GM23338 (cell line): ENCODE measurements around the gene EMCN. TPM values are rescaled to one million over a fixed set of nuclear protein-coding genes. Genes with fewer than 3 reads are reported as not detected.

Experiments
- ATAC-seq: fragments of 200-7000 bp; cut with Tn5 transposase; 3 replicates; pipeline ENCODE4 v1.9.1; 2020
- DNase-seq: peaks from one replicate; pipeline ENCODE4 v3.0.0-alpha.2; 2015; ENCODE audit warnings: low spot score
- H2AFZ ChIP-seq: fragments of 200-600 bp; sonication (generic); 2 replicates; pipeline ENCODE4 v1.8.0; 2016; ENCODE audit warnings: antibody characterized with exemption, mild to moderate bottlenecking, moderate library complexity
- H3F3A ChIP-seq: fragments of 200-600 bp; sonication (generic); replicated peaks from 2 replicates; pipeline ENCODE4 v1.8.0; 2017; ENCODE audit warnings: antibody characterized with exemption, mixed run types, low read depth
- H3K27ac ChIP-seq: fragments of 200-600 bp; sonication (generic); 2 replicates; pipeline ENCODE4 v1.6.1; 2016; ENCODE audit warnings: low read depth
- H3K27me3 ChIP-seq: fragments of 200-600 bp; sonication (generic); 2 replicates; pipeline ENCODE4 v1.8.0; 2016; ENCODE audit warnings: mild to moderate bottlenecking, mixed run types, moderate library complexity; ENCODE audit not compliant: insufficient read depth
- H3K36me3 ChIP-seq: fragments of 200-600 bp; sonication (generic); 2 replicates; pipeline ENCODE4 v1.8.0; 2016; ENCODE audit warnings: mild to moderate bottlenecking; ENCODE audit not compliant: insufficient read depth
- H3K4me1 ChIP-seq: fragments of 200-600 bp; sonication (generic); 2 replicates; pipeline ENCODE4 v1.8.0; 2016; ENCODE audit warnings: mild to moderate bottlenecking, moderate library complexity; ENCODE audit not compliant: insufficient read depth
- H3K4me2 ChIP-seq: fragments of 200-600 bp; sonication (generic); 2 replicates; pipeline ENCODE4 v1.7.1; 2017; ENCODE audit warnings: mixed run types
- H3K4me3 ChIP-seq: fragments of 200-600 bp; sonication (generic); 2 replicates; pipeline ENCODE4 v1.6.1; 2016; ENCODE audit warnings: mixed run types
- H3K79me2 ChIP-seq: fragments of 200-600 bp; sonication (generic); replicated peaks from 2 replicates; pipeline ENCODE4 v1.8.0; 2017; ENCODE audit warnings: mild to moderate bottlenecking; ENCODE audit not compliant: insufficient read depth
- H3K9me2 ChIP-seq: fragments of 200-600 bp; sonication (generic); 2 replicates; pipeline ENCODE4 v1.8.0; 2017; ENCODE audit not compliant: insufficient read depth
- H4K20me1 ChIP-seq: fragments of 200-600 bp; sonication (generic); replicated peaks from 2 replicates; pipeline ENCODE4 v1.8.0; 2017; ENCODE audit warnings: mild to moderate bottlenecking; ENCODE audit not compliant: insufficient read depth
- H3K27ac Mint-ChIP-seq: 2 replicates; pipeline ENCODE4 v1.8.0; 2020; ENCODE audit warnings: inconsistent platforms, mild to moderate bottlenecking, moderate library complexity, mixed read lengths
- H3K27me3 Mint-ChIP-seq: 3 replicates; pipeline ENCODE4 v1.8.0; 2022; ENCODE audit warnings: low read depth, mild to moderate bottlenecking, moderate library complexity, mixed read lengths, inconsistent platforms; ENCODE audit not compliant: insufficient read depth, poor library complexity
- H3K36me3 Mint-ChIP-seq: 3 replicates; pipeline ENCODE4 v1.8.0; 2021; ENCODE audit warnings: low read depth, mild to moderate bottlenecking, inconsistent platforms, moderate library complexity, mixed read lengths
- H3K4me1 Mint-ChIP-seq: 3 replicates; pipeline ENCODE4 v1.8.0; 2020; ENCODE audit warnings: mild to moderate bottlenecking, inconsistent platforms, mixed read lengths
- H3K4me3 Mint-ChIP-seq: 3 replicates; pipeline ENCODE4 v1.8.0; 2021; ENCODE audit warnings: moderate library complexity, mild to moderate bottlenecking, inconsistent platforms, mixed read lengths
- H3K9me3 Mint-ChIP-seq: 3 replicates; pipeline ENCODE4 v1.8.0; 2020; ENCODE audit warnings: moderate library complexity, mild to moderate bottlenecking, inconsistent platforms, mixed read lengths
- CTCF ChIP-seq, 2 experiments: fragments of 200-600 bp in 1 of 2; sonication (generic) in 1 of 2; conservative IDR thresholded peaks; 2 replicates each; pipeline versions ENCODE4 v1.5.1 to v1.6.1; 2016 to 2017; ENCODE audit warnings: antibody characterized with exemption in 2 of 2, low read depth in 2 of 2, mild to moderate bottlenecking in 2 of 2, moderate library complexity in 1 of 2
- EZH2 ChIP-seq: fragments of 200-600 bp; sonication (generic); IDR thresholded peaks from one replicate; pipeline ENCODE4 v1.8.0; 2017; ENCODE audit warnings: antibody characterized with exemption, mild to moderate bottlenecking, low read depth; ENCODE audit not compliant: unreplicated experiment
- EZH2phosphoT487 ChIP-seq: fragments of 200-600 bp; sonication (generic); IDR thresholded peaks from one replicate; pipeline ENCODE4 v1.8.1; 2018; ENCODE audit warnings: antibody characterized with exemption; ENCODE audit not compliant: unreplicated experiment
- REST ChIP-seq: IDR thresholded peaks from one replicate; pipeline ENCODE4 v1.6.1; 2018; ENCODE audit warnings: antibody characterized with exemption; ENCODE audit not compliant: unreplicated experiment
- polyA plus RNA-seq: library from polyadenylated mRNA; unstranded; fragments of >200 nt; fragmentation: Nextera tagmentation; extraction: Ambion mirVana; gene quantifications from 2 replicates; pipeline ENCODE4 v1.2.1, GENCODE V29; 2016
- total RNA-seq: library from RNA; depleted of rRNA; stranded (reverse); fragments of >200 nt; shearing (Covaris generic); gene quantifications from 2 replicates; pipeline ENCODE4 v1.2.3, GENCODE V29; 2014
- TF ChIP-seq, protein P1 (sequence below): fragments of 250-450 bp; sonication (Bioruptor Pico); IDR thresholded peaks from 2 replicates; pipeline ENCODE4 v1.5.0; 2020; ENCODE audit warnings: mild to moderate bottlenecking, moderate library complexity

EMCN gene
- total and polyA plus RNA-seq, 2 experiments from 2014 or later, result not detected

DNA sequence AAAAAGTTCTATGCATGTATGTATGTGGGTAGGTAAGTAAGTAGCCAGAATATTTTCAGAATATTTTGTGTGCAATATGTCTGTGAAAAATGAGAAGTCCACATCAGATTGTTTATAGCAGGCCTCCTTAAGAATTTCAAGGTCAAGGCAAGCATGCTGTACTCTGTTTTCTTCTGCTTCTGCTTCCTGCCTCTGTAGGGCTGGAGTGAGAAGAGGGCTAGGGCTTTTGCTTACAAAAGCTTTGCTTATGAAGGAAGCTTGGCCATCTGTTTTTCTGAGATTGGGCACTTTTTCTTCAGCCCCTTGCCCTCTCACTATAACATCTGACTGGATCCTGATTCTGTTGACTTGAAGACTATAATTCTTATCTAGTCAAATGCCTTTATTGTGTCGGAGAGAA, 150.4 kb downstream of the EMCN start (continued):
- TF ChIP-seq EZH2 (no peak), REST (no peak)

DNA sequence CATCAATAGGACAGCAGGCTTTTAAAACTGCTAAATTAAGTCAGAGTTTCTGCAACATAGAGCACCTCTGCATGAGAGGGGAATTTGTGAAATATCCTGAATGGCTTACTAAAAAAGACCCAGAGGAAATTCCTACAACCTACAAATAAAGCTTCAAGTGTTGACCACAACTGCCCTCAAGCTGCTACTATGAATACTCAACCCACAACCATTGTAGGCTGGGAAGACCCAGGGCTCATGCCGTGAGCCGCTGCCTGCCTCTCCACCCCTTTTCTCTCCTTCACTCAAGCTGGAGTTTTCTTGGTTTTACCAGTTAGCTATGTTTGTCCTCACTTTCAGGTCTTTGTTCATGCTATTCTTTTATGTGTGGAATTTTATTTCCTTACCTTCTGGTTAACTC, 151.6 kb downstream of the EMCN start:
- H3K9me3 Mint-ChIP-seq, result no peaks in the 10 kb centered on the region
- H3K36me3 ChIP-seq, result no peaks in the 10 kb centered on the region
- H3K36me3 Mint-ChIP-seq, result no peaks in the 10 kb centered on the region
- no peak overlapping the region for H2AFZ ChIP-seq
- no peak overlapping the region for H3K4me2 ChIP-seq
- H3K27me3 Mint-ChIP-seq, result no peaks in the 10 kb centered on the region
- H4K20me1 ChIP-seq, result no peaks in the 10 kb centered on the region
- H3K4me1 ChIP-seq, result no peaks in the 10 kb centered on the region
- no peak overlapping the region for H3K4me3 ChIP-seq
- H3K27ac ChIP-seq, result no peak overlapping the region
- DNase-seq (peak; percentile 34), ATAC-seq (peak; percentile 85)
- no peak overlapping the region for H3K4me3 Mint-ChIP-seq
- H3K27ac Mint-ChIP-seq, result no peak overlapping the region
- no peaks in the 10 kb centered on the region for H3K27me3 ChIP-seq
- no peaks in the 10 kb centered on the region for H3K9me2 ChIP-seq
- TF ChIP-seq EZH2phosphoT487 (no peak), CTCF (conservative IDR thresholded peaks at IDR 0.05; ENCODE audit: low read depth in 2 of 2) (no peak; a peak in 1 of 4 replicates)
- TF ChIP-seq, protein P1, sequence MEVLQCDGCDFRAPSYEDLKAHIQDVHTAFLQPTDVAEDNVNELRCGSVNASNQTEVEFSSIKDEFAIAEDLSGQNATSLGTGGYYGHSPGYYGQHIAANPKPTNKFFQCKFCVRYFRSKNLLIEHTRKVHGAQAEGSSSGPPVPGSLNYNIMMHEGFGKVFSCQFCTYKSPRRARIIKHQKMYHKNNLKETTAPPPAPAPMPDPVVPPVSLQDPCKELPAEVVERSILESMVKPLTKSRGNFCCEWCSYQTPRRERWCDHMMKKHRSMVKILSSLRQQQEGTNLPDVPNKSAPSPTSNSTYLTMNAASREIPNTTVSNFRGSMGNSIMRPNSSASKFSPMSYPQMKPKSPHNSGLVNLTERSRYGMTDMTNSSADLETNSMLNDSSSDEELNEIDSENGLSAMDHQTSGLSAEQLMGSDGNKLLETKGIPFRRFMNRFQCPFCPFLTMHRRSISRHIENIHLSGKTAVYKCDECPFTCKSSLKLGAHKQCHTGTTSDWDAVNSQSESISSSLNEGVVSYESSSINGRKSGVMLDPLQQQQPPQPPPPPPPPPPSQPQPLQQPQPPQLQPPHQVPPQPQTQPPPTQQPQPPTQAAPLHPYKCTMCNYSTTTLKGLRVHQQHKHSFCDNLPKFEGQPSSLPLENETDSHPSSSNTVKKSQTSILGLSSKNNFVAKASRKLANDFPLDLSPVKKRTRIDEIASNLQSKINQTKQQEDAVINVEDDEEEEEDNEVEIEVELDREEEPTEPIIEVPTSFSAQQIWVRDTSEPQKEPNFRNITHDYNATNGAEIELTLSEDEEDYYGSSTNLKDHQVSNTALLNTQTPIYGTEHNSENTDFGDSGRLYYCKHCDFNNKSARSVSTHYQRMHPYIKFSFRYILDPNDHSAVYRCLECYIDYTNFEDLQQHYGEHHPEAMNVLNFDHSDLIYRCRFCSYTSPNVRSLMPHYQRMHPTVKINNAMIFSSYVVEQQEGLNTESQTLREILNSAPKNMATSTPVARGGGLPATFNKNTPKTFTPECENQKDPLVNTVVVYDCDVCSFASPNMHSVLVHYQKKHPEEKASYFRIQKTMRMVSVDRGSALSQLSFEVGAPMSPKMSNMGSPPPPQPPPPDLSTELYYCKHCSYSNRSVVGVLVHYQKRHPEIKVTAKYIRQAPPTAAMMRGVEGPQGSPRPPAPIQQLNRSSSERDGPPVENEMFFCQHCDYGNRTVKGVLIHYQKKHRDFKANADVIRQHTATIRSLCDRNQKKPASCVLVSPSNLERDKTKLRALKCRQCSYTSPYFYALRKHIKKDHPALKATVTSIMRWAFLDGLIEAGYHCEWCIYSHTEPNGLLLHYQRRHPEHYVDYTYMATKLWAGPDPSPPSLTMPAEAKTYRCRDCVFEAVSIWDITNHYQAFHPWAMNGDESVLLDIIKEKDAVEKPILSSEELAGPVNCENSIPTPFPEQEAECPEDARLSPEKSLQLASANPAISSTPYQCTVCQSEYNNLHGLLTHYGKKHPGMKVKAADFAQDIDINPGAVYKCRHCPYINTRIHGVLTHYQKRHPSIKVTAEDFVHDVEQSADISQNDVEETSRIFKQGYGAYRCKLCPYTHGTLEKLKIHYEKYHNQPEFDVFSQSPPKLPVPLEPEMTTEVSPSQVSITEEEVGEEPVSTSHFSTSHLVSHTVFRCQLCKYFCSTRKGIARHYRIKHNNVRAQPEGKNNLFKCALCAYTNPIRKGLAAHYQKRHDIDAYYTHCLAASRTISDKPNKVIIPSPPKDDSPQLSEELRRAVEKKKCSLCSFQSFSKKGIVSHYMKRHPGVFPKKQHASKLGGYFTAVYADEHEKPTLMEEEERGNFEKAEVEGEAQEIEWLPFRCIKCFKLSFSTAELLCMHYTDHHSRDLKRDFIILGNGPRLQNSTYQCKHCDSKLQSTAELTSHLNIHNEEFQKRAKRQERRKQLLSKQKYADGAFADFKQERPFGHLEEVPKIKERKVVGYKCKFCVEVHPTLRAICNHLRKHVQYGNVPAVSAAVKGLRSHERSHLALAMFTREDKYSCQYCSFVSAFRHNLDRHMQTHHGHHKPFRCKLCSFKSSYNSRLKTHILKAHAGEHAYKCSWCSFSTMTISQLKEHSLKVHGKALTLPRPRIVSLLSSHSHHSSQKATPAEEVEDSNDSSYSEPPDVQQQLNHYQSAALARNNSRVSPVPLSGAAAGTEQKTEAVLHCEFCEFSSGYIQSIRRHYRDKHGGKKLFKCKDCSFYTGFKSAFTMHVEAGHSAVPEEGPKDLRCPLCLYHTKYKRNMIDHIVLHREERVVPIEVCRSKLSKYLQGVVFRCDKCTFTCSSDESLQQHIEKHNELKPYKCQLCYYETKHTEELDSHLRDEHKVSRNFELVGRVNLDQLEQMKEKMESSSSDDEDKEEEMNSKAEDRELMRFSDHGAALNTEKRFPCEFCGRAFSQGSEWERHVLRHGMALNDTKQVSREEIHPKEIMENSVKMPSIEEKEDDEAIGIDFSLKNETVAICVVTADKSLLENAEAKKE (CRISPR knock-in tag), result peak; percentile 89
- H3K4me1 Mint-ChIP-seq, result peaks cover 10% of the 10 kb centered on the region; the same call in 2 of the 3 replicates
- H3F3A ChIP-seq, result no peaks in the 10 kb centered on the region
- no peaks in the 10 kb centered on the region for H3K79me2 ChIP-seq
